T follicular helper cell (primary cell): ENCODE measurements around the gene RELA.
"Not testable (repeated sequence)": the region's sequence is repeated elsewhere in the genome, so short reads cannot be mapped to it uniquely, and the experiment has no call there.

ENCODE experiments used
- DNase-seq: peaks from one replicate; pipeline ENCODE4 v3.0.0-alpha.2; 2020; ENCODE audit warnings: low read depth

RELA gene

GRCh38 chr11:65672180-65672860 is 9.6 kb upstream of the RELA start:
- DNase-seq = no peak

- DNase-seq = no peak
Measured at GRCh38 chr11:65663639-65664200, 1.0 kb upstream of the RELA start.

- DNase-seq = no peak
Measured at GRCh38 chr11:65662247-65662798, 393 bp downstream of the RELA start.

GRCh38 chr11:65661599-65662246 is 993 bp downstream of the RELA start:
- no peak for DNase-seq

- DNase-seq = not testable (repeated sequence)
Measured at GRCh38 chr11:65660908-65661307, 1.8 kb downstream of the RELA start.

- no peak for DNase-seq
Measured at GRCh38 chr11:65660038-65660437, 2.7 kb downstream of the RELA start.

GRCh38 chr11:65658174-65659021 is 4.3 kb downstream of the RELA start:
- DNase-seq = no peak

GRCh38 chr11:65657426-65657825 is 5.3 kb downstream of the RELA start:
- DNase-seq = no peak

- no peak for DNase-seq
Measured at GRCh38 chr11:65655570-65656332, 7.0 kb downstream of the RELA start.

- DNase-seq = no peak
Measured at GRCh38 chr11:65654375-65655349, 8.1 kb downstream of the RELA start.

- DNase-seq = no peak
Measured at GRCh38 chr11:65653229-65654225, 9.2 kb downstream of the RELA start.

GRCh38 chr11:65652511-65653228 is 10.0 kb downstream of the RELA start:
- DNase-seq = peak; percentile 91

GRCh38 chr11:65651589-65652510 is 10.9 kb downstream of the RELA start:
- no peak for DNase-seq

- DNase-seq = no peak
Measured at GRCh38 chr11:65651339-65651588, 11.5 kb downstream of the RELA start.

- no peak for DNase-seq
Measured at GRCh38 chr11:65650547-65651338, 12.0 kb downstream of the RELA start.

- DNase-seq = no peak
Measured at GRCh38 chr11:65649656-65650546, 12.8 kb downstream of the RELA start.
